COLO668 (cell line): Measurements from ENCODE around the gene NAV2.
"Not testable (repeated sequence)": the region's sequence is repeated elsewhere in the genome, so short reads cannot be mapped to it uniquely, and the experiment has no call there.

Experiments used
- DNase-seq: peaks from one replicate; lab custom pipeline; 2025; ENCODE audit not compliant: unreplicated experiment; lab: John Stamatoyannopoulos, UW

NAV2 gene

GRCh38 chr11:19939415-19939929 is 226.8 kb downstream of the NAV2 start:
- DNase-seq = peak; percentile 41

GRCh38 chr11:19940831-19941230 is 228.2 kb downstream of the NAV2 start:
- DNase-seq = no peak

- no peak for DNase-seq
These were observed 234.0 kb downstream of the NAV2 start for GRCh38 chr11:19946681-19947080.

GRCh38 chr11:19947537-19948114 is 235.0 kb downstream of the NAV2 start:
- no peak for DNase-seq

GRCh38 chr11:19949606-19950005 is 237.0 kb downstream of the NAV2 start:
- no peak for DNase-seq

- DNase-seq = peak; percentile 25
These were observed 239.0 kb downstream of the NAV2 start for GRCh38 chr11:19951558-19952115.

GRCh38 chr11:19952116-19952605 is 239.5 kb downstream of the NAV2 start:
- DNase-seq = no peak

- DNase-seq = no peak
These were observed 240.3 kb downstream of the NAV2 start for GRCh38 chr11:19952911-19953310.

- no peak for DNase-seq
These were observed 240.7 kb downstream of the NAV2 start for GRCh38 chr11:19953336-19953735.

- peak; percentile 24 for DNase-seq
These were observed 241.3 kb downstream of the NAV2 start for GRCh38 chr11:19953909-19954308.

GRCh38 chr11:19954899-19955298 is 242.3 kb downstream of the NAV2 start:
- DNase-seq = no peak

- DNase-seq = no peak
These were observed 243.0 kb downstream of the NAV2 start for GRCh38 chr11:19955660-19956059.

GRCh38 chr11:19956228-19956627 is 243.6 kb downstream of the NAV2 start:
- no peak for DNase-seq

GRCh38 chr11:19957294-19957943 is 244.8 kb downstream of the NAV2 start:
- DNase-seq = no peak

GRCh38 chr11:19958204-19958603 is 245.6 kb downstream of the NAV2 start:
- no peak for DNase-seq

- no peak for DNase-seq
These were observed 246.6 kb downstream of the NAV2 start for GRCh38 chr11:19959210-19959609.

- DNase-seq = no peak
These were observed 247.0 kb downstream of the NAV2 start for GRCh38 chr11:19959648-19960059.

GRCh38 chr11:19960410-19960809 is 247.8 kb downstream of the NAV2 start:
- DNase-seq = not testable (repeated sequence)

- DNase-seq = no peak
These were observed 248.6 kb downstream of the NAV2 start for GRCh38 chr11:19961225-19961624.

- no peak for DNase-seq
These were observed 249.6 kb downstream of the NAV2 start for GRCh38 chr11:19962053-19962800.

GRCh38 chr11:19962801-19963175 is 250.2 kb downstream of the NAV2 start:
- DNase-seq = no peak
